HG02852 (cell line): Measurements from ENCODE around the gene BRINP2.
"Not testable (repeated sequence)": the region's sequence is repeated elsewhere in the genome, so short reads cannot be mapped to it uniquely, and the experiment has no call there.

Experiments used
- ATAC-seq: cut with Tn5 transposase; IDR thresholded peaks from one replicate; pipeline ENCODE4 v1.9.1; 2021; ENCODE audit warnings: mild to moderate bottlenecking, moderate library complexity; ENCODE audit not compliant: unreplicated experiment

The BRINP2 gene

GRCh38 chr1:177309880-177310279, 139.1 kb downstream of the BRINP2 start:
- no peak for ATAC-seq

- ATAC-seq = no peak
Measured at GRCh38 chr1:177310326-177310725, 139.6 kb downstream of the BRINP2 start.

GRCh38 chr1:177311111-177311510, 140.4 kb downstream of the BRINP2 start:
- no peak for ATAC-seq

GRCh38 chr1:177311586-177311985, 140.8 kb downstream of the BRINP2 start:
- no peak for ATAC-seq

- ATAC-seq = no peak
Measured at GRCh38 chr1:177315261-177315660, 144.5 kb downstream of the BRINP2 start.

GRCh38 chr1:177315761-177316160, 145.0 kb downstream of the BRINP2 start:
- no peak for ATAC-seq

- not testable (repeated sequence) for ATAC-seq
Measured at GRCh38 chr1:177321434-177321833, 150.7 kb downstream of the BRINP2 start.

- ATAC-seq = no peak
Measured at GRCh38 chr1:177328251-177328650, 157.5 kb downstream of the BRINP2 start.

- ATAC-seq = no peak
Measured at GRCh38 chr1:177329871-177330270, 159.1 kb downstream of the BRINP2 start.
